Esophagus muscularis mucosa (tissue), 4 donors: Measurements from ENCODE around the gene MINDY1. TPM values are rescaled to one million over a fixed set of nuclear protein-coding genes. Genes with fewer than 3 reads are reported as not detected.

Source experiments
- DNase-seq: peaks from one replicate; pipeline ENCODE4 v3.0.0-alpha.2; 2017; ENCODE audit errors: extremely low spot score
- H3K27ac ChIP-seq, 4 donors: fragments of 200-600 bp; sonication (generic); replicated peaks in 1 of 4; 1 replicate in 3 of 4; 2 replicates in 1 of 4; pipeline ENCODE4 v1.5.1; 2016 to 2019; ENCODE audit warnings: mild to moderate bottlenecking in 1 of 4
- H3K27me3 ChIP-seq, 4 donors: fragments of 200-600 bp; sonication (generic); one replicate each; pipeline versions ENCODE4 v1.5.1 to v1.6.0; 2016 to 2019
- H3K36me3 ChIP-seq, 4 donors: fragments of 200-600 bp; sonication (generic); one replicate each; pipeline ENCODE4 v1.5.1; 2016 to 2019
- H3K4me1 ChIP-seq, 4 donors: fragments of 200-600 bp; sonication (generic); one replicate each; pipeline ENCODE4 v1.5.1; 2016 to 2019
- H3K4me3 ChIP-seq, 4 donors: fragments of 200-600 bp; sonication (generic); 1 replicate in 2 of 4; 2 replicates in 2 of 4; pipeline ENCODE4 v1.5.1; 2016 to 2019; ENCODE audit warnings: mild to moderate bottlenecking in 4 of 4, moderate library complexity in 1 of 4
- H3K9me3 ChIP-seq, 4 donors: fragments of 200-600 bp; sonication (generic); 1 replicate in 3 of 4; 2 replicates in 1 of 4; pipeline ENCODE4 v1.5.1; 2016 to 2019
- CTCF ChIP-seq, 3 experiments: fragments of 200-600 bp in 2 of 3; fragments of 450-650 bp in 1 of 3; sonication (generic) in 2 of 3; IDR thresholded peaks; one replicate each; pipeline ENCODE4 v1.5.1; 2017 to 2019; ENCODE audit warnings: antibody characterized with exemption in 3 of 3, mild to moderate bottlenecking in 2 of 3, moderate library complexity in 1 of 3
- EP300 ChIP-seq: sonication (generic); formaldehyde crosslinking; IDR thresholded peaks from one replicate; pipeline ENCODE4 v1.6.1; 2017; ENCODE audit warnings: antibody characterized with exemption
- POLR2A ChIP-seq: fragments of 450-650 bp; IDR thresholded peaks from one replicate; pipeline ENCODE4 v1.6.1; 2017; ENCODE audit warnings: antibody characterized with exemption, moderate library complexity, mild to moderate bottlenecking, low read depth
- POLR2AphosphoS5 ChIP-seq, 2 donors: sonication (generic); formaldehyde crosslinking; IDR thresholded peaks; one replicate each; pipeline ENCODE4 v1.6.1; 2017; ENCODE audit warnings: antibody characterized with exemption in 2 of 2
- WGBS: methylation state at CpG from one replicate; pipeline ENCODE4 v1.1.5; 2018; 5-methylcytosine and 5-hydroxymethylcytosine counted together
- intact Hi-C: fragments of 100-400 bp; cut with DNase I; formaldehyde crosslinking; loops from one replicate; pipeline ENCODE4 v1.15.1; 2023
- total RNA-seq, 4 donors: library from RNA; depleted of rRNA; stranded (reverse); fragments of >200 nt; gene quantifications; one replicate each; pipeline versions ENCODE4 v1.1.0 to v1.2.1, GENCODE V29; 2016

Gene MINDY1
- total RNA-seq, 4 donors from 2014 or later, result 21.6 to 31.7 (median 27.0) TPM

GRCh38 chr1:150997949-150998348 is 8.8 kb downstream of the MINDY1 start:
- Histone ChIP-seq H3K9me3 (no peaks in the 10 kb centered on the region), H3K27me3 (no peaks in the 10 kb centered on the region), H3K4me3 (no peak overlapping the region), H3K4me1 (peaks cover 25 to 33% (median 29%) of the 10 kb centered on the region in 4 donors), H3K27ac (no peak overlapping the region), H3K36me3 (peaks cover 32 to 64% (median 55%) of the 10 kb centered on the region in 4 donors)
- intact Hi-C loops, result no loop called here
- no peak for TF ChIP-seq EP300
- 70% methylated on average over 4 of the region's 5 CpGs for WGBS
- no peak for DNase-seq

GRCh38 chr1:150997126-150997872 is 9.4 kb downstream of the MINDY1 start:
- no peaks in the 10 kb centered on the region for H3K9me3 ChIP-seq
- intact Hi-C loops, result no loop called here
- WGBS, result 92% methylated on average over 19 of the region's 20 CpGs

GRCh38 chr1:150995896-150996295 is 10.8 kb downstream of the MINDY1 start:
- H3K9me3 ChIP-seq, result no peaks in the 10 kb centered on the region
- peaks cover 11 to 16% (median 14%) of the 10 kb centered on the region in 4 donors for H3K4me1 ChIP-seq
- TF ChIP-seq POLR2AphosphoS5 (IDR thresholded peaks at IDR 0.05) (peak in 1 of 2 donors; percentile 19), EP300 (no peak), POLR2A (no peak), CTCF (IDR thresholded peaks at IDR 0.05) (peak; percentile 74 to 88 (median 81))
- H3K4me3 ChIP-seq, result peak overlapping the region in 1 of 4 donors; percentile 11
- H3K27me3 ChIP-seq, result no peaks in the 10 kb centered on the region
- DNase-seq, result no peak
- 33% methylated on average over 9 of the region's 9 CpGs for WGBS
- H3K36me3 ChIP-seq, result peaks cover 32 to 45% (median 39%) of the 10 kb centered on the region in 4 donors
- peak overlapping the region; percentile 41 to 64 (median 58) for H3K27ac ChIP-seq
- intact Hi-C loops, result no loop called here

More at GRCh38 chr1:150997126-150997872, 9.4 kb downstream of the MINDY1 start:
- no peak for DNase-seq
- Histone ChIP-seq H3K36me3 (peaks cover 32 to 59% (median 51%) of the 10 kb centered on the region in 4 donors), H3K4me1 (peaks cover 19 to 26% (median 22%) of the 10 kb centered on the region in 4 donors), H3K27me3 (no peaks in the 10 kb centered on the region), H3K4me3 (no peak overlapping the region), H3K27ac (no peak overlapping the region)
- TF ChIP-seq EP300 (no peak), POLR2AphosphoS5 (IDR thresholded peaks at IDR 0.05) (no peak), CTCF (IDR thresholded peaks at IDR 0.05) (no peak), POLR2A (no peak)

GRCh38 chr1:150995460-150995859 is 11.2 kb downstream of the MINDY1 start:
- intact Hi-C loops, result no loop called here
- Histone ChIP-seq H3K9me3 (no peaks in the 10 kb centered on the region), H3K4me3 (peak overlapping the region in 1 of 4 donors; percentile 11), H3K4me1 (peaks cover 11 to 16% (median 14%) of the 10 kb centered on the region in 4 donors), H3K36me3 (peaks cover 32 to 41% (median 37%) of the 10 kb centered on the region in 4 donors), H3K27me3 (no peaks in the 10 kb centered on the region), H3K27ac (peak overlapping the region; percentile 41 to 64 (median 58))
- TF ChIP-seq EP300, result no peak
- no peak for TF ChIP-seq POLR2AphosphoS5 (IDR thresholded peaks at IDR 0.05)
- no peak for TF ChIP-seq CTCF (IDR thresholded peaks at IDR 0.05)
- TF ChIP-seq POLR2A, result no peak
- 33% methylated on average over 4 of the region's 4 CpGs for WGBS
- no peak for DNase-seq

GRCh38 chr1:150994248-150994647 is 12.5 kb downstream of the MINDY1 start:
- Histone ChIP-seq H3K4me1 (peaks cover 11 to 16% (median 14%) of the 10 kb centered on the region in 4 donors), H3K9me3 (no peaks in the 10 kb centered on the region), H3K27me3 (no peaks in the 10 kb centered on the region), H3K36me3 (peaks cover 27 to 29% (median 28%) of the 10 kb centered on the region in 4 donors), H3K27ac (no peak overlapping the region), H3K4me3 (no peak overlapping the region)
- TF ChIP-seq POLR2A (no peak), POLR2AphosphoS5 (IDR thresholded peaks at IDR 0.05) (no peak), EP300 (no peak)
- intact Hi-C loops, result no loop called here
- no peak for DNase-seq
- 88% methylated on average over 3 of the region's 3 CpGs for WGBS
